Mucosa of descending colon (tissue), 3 donors: ENCODE measurements around the gene TXNDC15. TPM values are rescaled to one million over a fixed set of nuclear protein-coding genes. Genes with fewer than 3 reads are reported as not detected.
"Not testable (repeated sequence)": the region's sequence is repeated elsewhere in the genome, so short reads cannot be mapped to it uniquely, and the experiment has no call there.

Experiments used
- ATAC-seq: fragments of 200-7000 bp; cut with Tn5 transposase; one replicate; pipeline ENCODE4 v1.9.1; 2020; ENCODE audit warnings: mild to moderate bottlenecking, moderate library complexity
- DNase-seq, 3 donors: peaks; one replicate each; pipeline ENCODE4 v3.0.0-alpha.2; 2020
- H3K36me3 ChIP-seq: fragments of 200-600 bp; one replicate; pipeline ENCODE4 v1.8.0; 2021; ENCODE audit warnings: low read depth, mild to moderate bottlenecking
- H3K4me1 ChIP-seq: fragments of 200-600 bp; one replicate; pipeline ENCODE4 v1.8.0; 2021; ENCODE audit warnings: low read depth, mild to moderate bottlenecking
- H3K4me3 ChIP-seq: fragments of 200-600 bp; one replicate; pipeline ENCODE4 v1.8.0; 2021; ENCODE audit warnings: mild to moderate bottlenecking
- H3K9me3 ChIP-seq: fragments of 200-600 bp; one replicate; pipeline ENCODE4 v1.8.0; 2021; ENCODE audit warnings: mild to moderate bottlenecking
- intact Hi-C, 2 donors: fragments of 100-400 bp; cut with DNase I in 1 of 2; cut with micrococcal nuclease in 1 of 2; formaldehyde crosslinking; loops; one replicate each; pipeline versions ENCODE4 v1.11.0 to v1.11.1; 2022; cut with DNase I, micrococcal nuclease
- total RNA-seq, 3 donors: library from RNA; stranded (reverse); fragmentation: NEBNext Ultra II Directional in 2 of 3; extraction: Animal tissue kit (Norgen Biotek cat#: 25700) in 2 of 3; gene quantifications; one replicate each; pipeline versions ENCODE4 v1.2.1 to v1.2.4, GENCODE V29; 2021 to 2023
- TF ChIP-seq, protein P1 (sequence below): fragments of 200-600 bp; IDR thresholded peaks from one replicate; pipeline ENCODE4 v1.8.0; 2022; ENCODE audit warnings: antibody characterized with exemption, mild to moderate bottlenecking
- donor health status: DM: no; HTN: no; CAD: no; lungs with moderate emphysema.
- donor health status: DM: no; HTN: no; CAD: no.
- donor health status: DM: no; HTN: yes; CAD: no.

TXNDC15 gene
- total RNA-seq, 3 donors from 2014 or later, result 20.7 to 45.4 (median 32.8) TPM

DNA sequence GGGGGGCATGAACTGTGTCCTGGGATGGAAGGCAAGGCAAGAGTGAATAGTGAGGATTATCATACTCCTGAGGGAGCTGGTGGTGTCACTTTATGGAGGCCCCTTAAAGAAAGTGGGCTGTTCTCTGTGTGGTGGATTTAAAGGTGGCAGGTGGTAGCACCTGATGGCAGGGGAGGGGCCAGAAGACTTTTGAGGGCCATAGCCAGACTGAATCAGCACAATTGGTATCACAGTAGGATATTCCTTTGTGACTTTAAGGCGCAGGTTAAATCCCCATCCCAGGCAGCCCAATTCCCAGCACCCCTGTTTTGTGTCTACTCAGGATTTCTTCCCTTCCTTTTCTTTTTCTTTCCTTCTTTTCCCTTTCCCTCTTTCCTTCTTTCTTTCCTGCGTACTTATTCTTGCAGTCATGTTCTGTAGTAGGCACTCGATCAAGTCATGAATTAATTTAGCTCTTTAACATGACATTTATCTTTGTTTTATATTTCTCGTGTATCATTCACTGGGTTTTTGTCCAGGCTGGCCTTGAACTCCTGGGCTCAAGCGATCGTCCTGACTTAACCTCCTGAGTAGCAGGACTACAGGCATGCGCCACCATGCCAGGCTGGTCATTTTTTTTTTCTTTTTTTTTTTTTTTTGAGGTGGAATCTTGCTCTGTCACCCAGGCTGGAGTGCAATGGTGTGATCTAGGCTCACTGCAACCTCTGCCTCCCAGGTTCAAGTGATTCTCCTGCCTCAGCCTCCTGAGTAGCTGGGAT lies 19.8 kb downstream of the TXNDC15 start:
- TF ChIP-seq, protein P1, sequence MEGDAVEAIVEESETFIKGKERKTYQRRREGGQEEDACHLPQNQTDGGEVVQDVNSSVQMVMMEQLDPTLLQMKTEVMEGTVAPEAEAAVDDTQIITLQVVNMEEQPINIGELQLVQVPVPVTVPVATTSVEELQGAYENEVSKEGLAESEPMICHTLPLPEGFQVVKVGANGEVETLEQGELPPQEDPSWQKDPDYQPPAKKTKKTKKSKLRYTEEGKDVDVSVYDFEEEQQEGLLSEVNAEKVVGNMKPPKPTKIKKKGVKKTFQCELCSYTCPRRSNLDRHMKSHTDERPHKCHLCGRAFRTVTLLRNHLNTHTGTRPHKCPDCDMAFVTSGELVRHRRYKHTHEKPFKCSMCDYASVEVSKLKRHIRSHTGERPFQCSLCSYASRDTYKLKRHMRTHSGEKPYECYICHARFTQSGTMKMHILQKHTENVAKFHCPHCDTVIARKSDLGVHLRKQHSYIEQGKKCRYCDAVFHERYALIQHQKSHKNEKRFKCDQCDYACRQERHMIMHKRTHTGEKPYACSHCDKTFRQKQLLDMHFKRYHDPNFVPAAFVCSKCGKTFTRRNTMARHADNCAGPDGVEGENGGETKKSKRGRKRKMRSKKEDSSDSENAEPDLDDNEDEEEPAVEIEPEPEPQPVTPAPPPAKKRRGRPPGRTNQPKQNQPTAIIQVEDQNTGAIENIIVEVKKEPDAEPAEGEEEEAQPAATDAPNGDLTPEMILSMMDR, result no peak
- no peaks in the 10 kb centered on the region for H3K9me3 ChIP-seq
- H3K4me1 ChIP-seq, result no peaks in the 10 kb centered on the region
- no peak overlapping the region for H3K4me3 ChIP-seq
- no peaks in the 10 kb centered on the region for H3K36me3 ChIP-seq
- DNase-seq (no peak), ATAC-seq (no peak)
- intact Hi-C loops, result no loop called here

- DNase-seq (no peak), ATAC-seq (no peak)
- no peaks in the 10 kb centered on the region for H3K4me1 ChIP-seq
- intact Hi-C loops, result no loop called here
- no peaks in the 10 kb centered on the region for H3K36me3 ChIP-seq
- no peaks in the 10 kb centered on the region for H3K9me3 ChIP-seq
- TF ChIP-seq, protein P1, result no peak
- H3K4me3 ChIP-seq, result no peak overlapping the region
Observed at GRCh38 chr5:134902071-134902801, 28.1 kb downstream of the TXNDC15 start.

DNA sequence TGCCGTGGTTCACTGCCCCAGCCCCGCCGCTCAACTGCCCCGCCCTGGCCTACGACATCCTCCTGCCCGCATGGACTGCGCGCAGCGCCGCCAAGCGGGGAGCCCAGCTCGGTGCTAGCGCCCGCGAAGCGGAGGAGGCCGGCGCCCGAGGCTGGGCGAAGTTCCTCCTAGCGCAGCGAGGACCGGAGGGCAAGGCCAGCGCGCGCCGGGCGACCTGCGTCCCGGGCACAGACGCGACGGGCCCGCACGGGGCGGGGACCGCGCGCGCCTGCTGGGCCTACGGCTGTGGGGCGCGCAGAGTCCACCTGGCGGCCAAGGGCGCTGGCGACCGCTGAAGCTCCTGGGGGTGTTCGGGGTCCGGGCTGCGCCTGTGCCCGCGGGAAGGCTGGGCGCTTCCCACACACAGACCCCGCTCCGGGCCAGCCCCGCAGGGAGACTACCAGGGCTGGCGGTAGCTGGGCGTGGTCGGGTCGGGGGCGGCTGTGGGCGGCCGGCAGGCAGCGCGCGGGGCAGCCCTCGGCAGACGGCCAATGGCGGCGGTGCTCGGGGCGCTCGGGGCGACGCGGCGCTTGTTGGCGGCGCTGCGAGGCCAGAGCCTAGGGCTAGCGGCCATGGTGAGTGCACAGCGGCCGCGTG lies 30.6 kb downstream of the TXNDC15 start, which contains the start of gene PCBD2:
Gene PCBD2, plus strand, starts transcription at position 522 of the 636 bp plus-strand sequence. Its CDS starts 9 bp downstream, at position 531.
- DNase-seq (peak; percentile 94 to 98 (median 96)), ATAC-seq (peak; percentile 94)
- TF ChIP-seq, protein P1, result peak; percentile 91
- peak within 1 kb of the TSS; percentile 74 for H3K4me3 ChIP-seq
- no peaks in the 10 kb centered on the region for H3K36me3 ChIP-seq
- intact Hi-C loops, result no loop called here
- no peaks in the 10 kb centered on the region for H3K4me1 ChIP-seq
- H3K9me3 ChIP-seq, result no peaks in the 10 kb centered on the region

DNA sequence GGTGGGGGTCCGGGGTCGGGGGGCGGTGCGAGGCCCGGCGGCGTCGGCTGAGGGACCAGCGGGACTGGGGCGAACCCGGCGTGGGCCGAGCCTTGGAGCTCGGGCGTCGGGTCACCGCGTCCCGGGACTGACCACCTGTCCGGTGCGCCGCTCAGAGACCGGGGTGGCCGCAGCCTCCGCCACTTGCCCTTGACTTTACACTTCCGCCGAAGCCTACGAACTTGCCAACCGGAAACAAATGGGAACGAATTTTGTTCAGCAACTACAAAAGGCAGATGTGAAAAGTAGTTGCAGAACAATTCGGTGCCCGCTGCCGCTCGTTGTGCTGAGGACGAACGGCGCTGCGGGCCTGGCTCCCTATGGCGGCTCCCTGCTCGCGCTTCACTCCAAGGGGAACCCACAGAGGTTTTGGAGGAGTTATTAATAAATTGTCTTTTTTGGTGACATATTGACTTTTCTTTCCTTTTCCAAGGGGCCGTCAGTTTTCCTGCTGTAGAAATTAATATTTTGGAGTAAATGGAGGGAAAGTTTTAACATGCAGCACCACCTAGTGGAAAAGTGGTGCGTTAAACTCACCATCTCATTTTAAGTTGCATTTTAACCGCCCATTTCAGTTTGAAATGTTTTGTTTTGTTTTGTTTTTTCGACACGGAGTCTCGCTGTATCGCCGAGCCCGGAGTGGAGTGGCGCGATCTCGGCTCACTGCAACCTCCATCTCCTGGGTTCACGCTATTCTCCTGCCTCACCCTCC lies 31.2 kb downstream of the TXNDC15 start:
- Histone ChIP-seq H3K9me3 (no peaks in the 10 kb centered on the region), H3K4me1 (no peaks in the 10 kb centered on the region), H3K36me3 (no peaks in the 10 kb centered on the region), H3K4me3 (peak overlapping the region; percentile 74)
- intact Hi-C loops, result no loop called here
- ATAC-seq, result peak; percentile 55
- TF ChIP-seq, protein P1, result peak; percentile 56
- DNase-seq, result peak in 1 of 3 donors; percentile 73

GRCh38 chr5:134906811-134907210 lies 32.6 kb downstream of the TXNDC15 start:
- H3K4me3 ChIP-seq, result no peak overlapping the region
- TF ChIP-seq, protein P1, result no peak
- intact Hi-C loops, result no loop called here
- DNase-seq, result no peak
- H3K36me3 ChIP-seq, result no peaks in the 10 kb centered on the region
- no peaks in the 10 kb centered on the region for H3K9me3 ChIP-seq
- no peak for ATAC-seq
- H3K4me1 ChIP-seq, result no peaks in the 10 kb centered on the region

GRCh38 chr5:134910752-134911151 lies 36.6 kb downstream of the TXNDC15 start:
- H3K36me3 ChIP-seq, DNase-seq, ATAC-seq, H3K9me3 ChIP-seq, intact Hi-C loops, H3K4me3 ChIP-seq, H3K4me1 ChIP-seq: not testable (repeated sequence)
